B cell (primary cell): Measurements from ENCODE around the gene CELA1. TPM values are rescaled to one million over a fixed set of nuclear protein-coding genes. Genes with fewer than 3 reads are reported as not detected.

Experiments used
- ATAC-seq: fragments of 200-7000 bp; cut with Tn5 transposase; one replicate; pipeline ENCODE4 v1.10.0; 2021; ENCODE audit warnings: low read depth, mild to moderate bottlenecking, moderate number of reproducible peaks, moderate library complexity
- CTCF ChIA-PET: fragments of 350-600 bp; sonication (Branson Sonifier 250); formaldehyde crosslinking; loops from one replicate; lab custom pipeline; 2021; ENCODE audit warnings: antibody characterized with exemption, inconsistent platforms; lab: Charles Lee
- POLR2A ChIA-PET: fragments of 350-600 bp; sonication (Branson Sonifier 250); formaldehyde crosslinking; loops from one replicate; lab custom pipeline; 2021; ENCODE audit warnings: antibody characterized with exemption; lab: Charles Lee
- DNase-seq: peaks from one replicate; pipeline ENCODE4 v3.0.0; 2013
- H2AFZ ChIP-seq: 2 replicates; pipeline ENCODE4 v1.6.1; 2012; ENCODE audit warnings: mild to moderate bottlenecking, low read depth, low read length; ENCODE audit not compliant: insufficient read depth, poor library complexity, severe bottlenecking
- H3K27ac ChIP-seq, 2 donors: 1 replicate in 1 of 2; 2 replicates in 1 of 2; pipeline ENCODE4 v1.5.1; 2012 to 2013; ENCODE audit warnings: low read length in 2 of 2, mild to moderate bottlenecking in 2 of 2, moderate library complexity in 1 of 2
- H3K27me3 ChIP-seq, 4 experiments: fragments of 200-600 bp in 1 of 4; sonication (generic) in 1 of 4; replicated peaks in 1 of 4; 1 replicate in 2 of 4; 2 replicates in 2 of 4; pipeline versions ENCODE4 v1.6.1 to v1.7.0; 2013 to 2016; ENCODE audit warnings: low read length in 3 of 4, mild to moderate bottlenecking in 2 of 4, mixed read lengths in 1 of 4, moderate library complexity in 1 of 4; ENCODE audit not compliant: insufficient read depth in 4 of 4, control insufficient read depth in 3 of 4; ENCODE audit errors: control extremely low read depth in 1 of 4
- H3K36me3 ChIP-seq, 2 experiments: replicated peaks in 1 of 2; 1 replicate in 1 of 2; 2 replicates in 1 of 2; pipeline versions ENCODE4 v1.6.1 to v1.7.1; 2013; ENCODE audit warnings: low read length in 1 of 2; ENCODE audit not compliant: insufficient read depth in 2 of 2, control insufficient read depth in 1 of 2; ENCODE audit errors: control extremely low read depth in 1 of 2, extremely low read depth in 1 of 2
- H3K4me1 ChIP-seq, 2 donors: fragments of 200-600 bp in 1 of 2; sonication (generic) in 1 of 2; 1 replicate in 1 of 2; 2 replicates in 1 of 2; pipeline versions ENCODE4 v1.5.1 to v1.6.1; 2013 to 2017; ENCODE audit warnings: low read length in 2 of 2; ENCODE audit not compliant: control insufficient read depth in 2 of 2, insufficient read depth in 2 of 2
- H3K4me2 ChIP-seq: replicated peaks from 2 replicates; pipeline ENCODE3; 2012; ENCODE audit warnings: mild to moderate bottlenecking, low read depth, low read length; ENCODE audit not compliant: poor library complexity, severe bottlenecking
- H3K4me3 ChIP-seq, 5 experiments: fragments of 200-600 bp in 1 of 5; sonication (generic) in 1 of 5; 1 replicate in 3 of 5; 2 replicates in 2 of 5; pipeline versions ENCODE4 v1.5.1 to v1.7.0; 2011 to 2016; ENCODE audit warnings: low read length in 4 of 5, mild to moderate bottlenecking in 4 of 5, low read depth in 2 of 5, control low read depth in 1 of 5, moderate library complexity in 1 of 5; ENCODE audit not compliant: insufficient read depth in 1 of 5; ENCODE audit errors: control extremely low read depth in 1 of 5, extremely low read depth in 1 of 5
- H3K79me2 ChIP-seq: fragments of 200-600 bp; sonication (generic); one replicate; pipeline ENCODE4 v1.6.0; 2016; ENCODE audit warnings: low read length; ENCODE audit not compliant: control insufficient read depth, insufficient read depth
- H3K9ac ChIP-seq: fragments of 200-600 bp; sonication (generic); 2 replicates; pipeline ENCODE4 v1.6.1; 2017; ENCODE audit warnings: mild to moderate bottlenecking, low read length, moderate library complexity
- H3K9me3 ChIP-seq, 3 donors: one replicate each; pipeline versions ENCODE4 v1.6.1 to v1.7.1; 2013; ENCODE audit warnings: low read length in 2 of 3; ENCODE audit not compliant: control insufficient read depth in 2 of 3, insufficient read depth in 1 of 3; ENCODE audit errors: control extremely low read depth in 1 of 3
- H4K20me1 ChIP-seq: 2 replicates; pipeline ENCODE4 v1.6.0; 2012; ENCODE audit warnings: mild to moderate bottlenecking, low read length; ENCODE audit not compliant: insufficient read depth, control insufficient read depth, poor library complexity, severe bottlenecking
- H3K27ac Mint-ChIP-seq: one replicate; pipeline ENCODE4 v1.8.0; 2021; ENCODE audit warnings: mixed read lengths
- H3K27me3 Mint-ChIP-seq: one replicate; pipeline ENCODE4 v1.8.0; 2021; ENCODE audit warnings: mixed read lengths
- H3K4me1 Mint-ChIP-seq: one replicate; pipeline ENCODE4 v1.8.0; 2021; ENCODE audit warnings: mixed read lengths
- H3K4me3 Mint-ChIP-seq: one replicate; pipeline ENCODE4 v1.8.0; 2021; ENCODE audit warnings: mixed read lengths
- H3K9me3 Mint-ChIP-seq: one replicate; pipeline ENCODE4 v1.8.0; 2022; ENCODE audit warnings: mixed read lengths; ENCODE audit not compliant: insufficient read depth
- CTCF ChIP-seq: fragments of 200-600 bp; IDR thresholded peaks from one replicate; pipeline ENCODE4 v1.8.0; 2022; ENCODE audit warnings: antibody characterized with exemption, mild to moderate bottlenecking
- EZH2 ChIP-seq: IDR thresholded peaks from 2 replicates; pipeline ENCODE4 v1.6.1; 2012; ENCODE audit warnings: borderline replicate concordance, low read depth, mild to moderate bottlenecking, moderate library complexity, low read length; ENCODE audit not compliant: insufficient read depth, poor library complexity, severe bottlenecking
- WGBS: methylation state at CpG from one replicate; pipeline ENCODE4 v1.1.5; 2013; ENCODE audit warnings: missing lambda C conversion rate; ENCODE audit not compliant: insufficient coverage; 5-methylcytosine and 5-hydroxymethylcytosine counted together
- intact Hi-C: fragments of 100-400 bp; cut with micrococcal nuclease; formaldehyde crosslinking; loops from one replicate; pipeline ENCODE4 v1.10.0; 2022
- polyA plus RNA-seq: library from polyadenylated mRNA; depleted of rRNA; stranded (reverse); fragments of >200 nt; gene quantifications from 2 replicates; pipeline ENCODE4 v1.2.3, GENCODE V29; 2012
- total RNA-seq, 2 donors: library from RNA; stranded (reverse); fragments of 120-200 nt in 1 of 2; gene quantifications; 1 replicate in 1 of 2; 2 replicates in 1 of 2; pipeline versions ENCODE4 v1.2.3 to v1.2.4, GENCODE V29; 2013 to 2022

CELA1 gene
- total and polyA plus RNA-seq, 2 donors (not counting 1 experiment from before 2014, with no cell fraction given) = not detected

GRCh38 chr12:51388846-51389245, 42.4 kb upstream of the CELA1 start:
- 90% methylated on average over 4 of the region's 5 CpGs for WGBS
- peaks cover 49 to 59% of the 10 kb centered on the region in 2 donors for H3K4me1 ChIP-seq
- Mint-ChIP-seq H3K4me1 (peaks cover 54% of the 10 kb centered on the region), H3K9me3 (no peaks in the 10 kb centered on the region), H3K27ac (no peak overlapping the region), H3K27me3 (no peaks in the 10 kb centered on the region), H3K4me3 (peak overlapping the region; percentile 8)
- H3K4me2 ChIP-seq = no peak overlapping the region
- no peak overlapping the region for H3K9ac ChIP-seq
- H3K36me3 ChIP-seq = peaks cover 0 to 3% of the 10 kb centered on the region in 2 experiments
- intact Hi-C loops = no loop called here
- ATAC-seq (no peak), DNase-seq (no peak)
- CTCF ChIA-PET = interaction anchor here (0.9 to 1.5 kb wide), 4 partner anchors 8 to 48 kb away, joined by 3 to 5 read pairs (median 3); no protein-coding TSS in a partner anchor
- peaks cover 21% of the 10 kb centered on the region for H3K79me2 ChIP-seq
- no peak overlapping the region for H2AFZ ChIP-seq
- H3K4me3 ChIP-seq = no peak overlapping the region
- no peaks in the 10 kb centered on the region for H3K9me3 ChIP-seq
- H4K20me1 ChIP-seq = no peaks in the 10 kb centered on the region
- no peaks in the 10 kb centered on the region for H3K27me3 ChIP-seq
- POLR2A ChIA-PET = interaction anchor here (0.7 to 1.6 kb wide), 3 partner anchors 20 to 367 kb away, joined by 3 to 6 read pairs (median 3); partner anchors contain the start of gene DAZAP2
- no peak overlapping the region for H3K27ac ChIP-seq
- TF ChIP-seq CTCF (no peak), EZH2 (no peak)

GRCh38 chr12:51388069-51388799, 41.8 kb upstream of the CELA1 start:
- Histone ChIP-seq H3K9me3 (no peaks in the 10 kb centered on the region), H2AFZ (no peak overlapping the region), H3K79me2 (peaks cover 15% of the 10 kb centered on the region), H3K27me3 (no peaks in the 10 kb centered on the region), H3K36me3 (peaks cover 0 to 5% of the 10 kb centered on the region in 2 experiments), H3K4me1 (peaks cover 49 to 59% of the 10 kb centered on the region in 2 donors), H3K9ac (no peak overlapping the region), H3K4me2 (peak overlapping the region; percentile 36), H3K27ac (no peak overlapping the region), H4K20me1 (no peaks in the 10 kb centered on the region), H3K4me3 (no peak overlapping the region)
- ChIA-PET POLR2A (interaction anchor here (0.9 to 1.6 kb wide), 2 partner anchors 20 to 149 kb away, joined by 3 to 6 read pairs; partner anchors contain the start of gene DAZAP2), CTCF (interaction anchor here (1.0 to 1.5 kb wide), 3 partner anchors 9 to 47 kb away, joined by 3 to 5 read pairs (median 3); no protein-coding TSS in a partner anchor)
- Mint-ChIP-seq H3K27me3 (no peaks in the 10 kb centered on the region), H3K4me1 (peaks cover 54% of the 10 kb centered on the region), H3K4me3 (no peak overlapping the region), H3K27ac (no peak overlapping the region), H3K9me3 (no peaks in the 10 kb centered on the region)
- TF ChIP-seq CTCF (no peak), EZH2 (no peak)
- intact Hi-C loops = no loop called here
- 41% methylated on average over 9 of the region's 10 CpGs for WGBS
- ATAC-seq = no peak
- no peak for DNase-seq
